HFFc6 (cell line): Measurements from ENCODE around the gene ITGA2B. TPM values are rescaled to one million over a fixed set of nuclear protein-coding genes. Genes with fewer than 3 reads are reported as not detected.
"Not testable (repeated sequence)": the region's sequence is repeated elsewhere in the genome, so short reads cannot be mapped to it uniquely, and the experiment has no call there.

Experiments
- DNase-seq: peaks from one replicate; pipeline ENCODE4 v3.0.0-alpha.2; 2018
- H3K27ac Mint-ChIP-seq: 2 replicates; pipeline ENCODE4 v1.8.0; 2020; ENCODE audit warnings: mild to moderate bottlenecking, mixed read lengths
- H3K27me3 Mint-ChIP-seq: 2 replicates; pipeline ENCODE4 v1.8.0; 2021; ENCODE audit warnings: mild to moderate bottlenecking, moderate library complexity, mixed read lengths; ENCODE audit not compliant: insufficient read depth
- H3K36me3 Mint-ChIP-seq: 2 replicates; pipeline ENCODE4 v1.8.0; 2021; ENCODE audit warnings: low read depth, mixed read lengths
- H3K4me1 Mint-ChIP-seq: 2 replicates; pipeline ENCODE4 v1.8.0; 2020; ENCODE audit warnings: low read depth, mixed read lengths
- H3K4me3 Mint-ChIP-seq: 2 replicates; pipeline ENCODE4 v1.8.0; 2020; ENCODE audit warnings: mild to moderate bottlenecking, moderate library complexity, mixed read lengths
- H3K9me3 Mint-ChIP-seq: 2 replicates; pipeline ENCODE4 v1.8.0; 2020; ENCODE audit warnings: mild to moderate bottlenecking, mixed read lengths
- CTCF ChIP-seq: fragments of 200-600 bp; sonication (generic); IDR thresholded peaks from 2 replicates; pipeline ENCODE4 v1.5.0; 2021; ENCODE audit warnings: antibody characterized with exemption, mild to moderate bottlenecking
- total RNA-seq, 6 experiments: library from RNA; stranded (reverse); fragmentation: NEBNext Ultra II Directional; extraction: Animal tissue kit (Norgen Biotek cat#: 25700); gene quantifications; 2 replicates in 1 of 6; 3 replicates in 5 of 6; pipeline ENCODE4 v1.2.3, GENCODE V29; 2021

ITGA2B gene
- total RNA-seq, 6 experiments from 2014 or later: 0.18 to 0.19 TPM; not detected in 4

- H3K4me3 Mint-ChIP-seq: no peak overlapping the region
- H3K36me3 Mint-ChIP-seq: peaks cover 18% of the 10 kb centered on the region
- no peaks in the 10 kb centered on the region; the same call in 1 of the 2 replicates for H3K27me3 Mint-ChIP-seq
- H3K4me1 Mint-ChIP-seq: no peaks in the 10 kb centered on the region
- TF ChIP-seq CTCF: no peak
- no peak overlapping the region for H3K27ac Mint-ChIP-seq
- no peaks in the 10 kb centered on the region for H3K9me3 Mint-ChIP-seq
- no peak for DNase-seq
These were observed 8.3 kb upstream of the ITGA2B start for GRCh38 chr17:44397479-44398440.

- Mint-ChIP-seq H3K4me3 (no peak overlapping the region), H3K27ac (no peak overlapping the region), H3K27me3 (no peaks in the 10 kb centered on the region; the same call in 1 of the 2 replicates), H3K36me3 (peaks cover 18% of the 10 kb centered on the region), H3K4me1 (no peaks in the 10 kb centered on the region), H3K9me3 (no peaks in the 10 kb centered on the region)
- TF ChIP-seq CTCF: no peak
- DNase-seq: no peak
These were observed 7.5 kb upstream of the ITGA2B start for GRCh38 chr17:44396946-44397345.

- Mint-ChIP-seq H3K27ac (no peak overlapping the region), H3K27me3 (no peaks in the 10 kb centered on the region; the same call in none of the 2 replicates), H3K4me1 (no peaks in the 10 kb centered on the region), H3K9me3 (no peaks in the 10 kb centered on the region), H3K4me3 (no peak overlapping the region), H3K36me3 (peaks cover 12% of the 10 kb centered on the region)
- no peak for DNase-seq
- TF ChIP-seq CTCF: no peak
These were observed 5.4 kb upstream of the ITGA2B start for GRCh38 chr17:44394833-44395232.

- not testable (repeated sequence) for H3K4me1 Mint-ChIP-seq, DNase-seq, H3K9me3 Mint-ChIP-seq, H3K27ac Mint-ChIP-seq, H3K36me3 Mint-ChIP-seq, H3K27me3 Mint-ChIP-seq, H3K4me3 Mint-ChIP-seq
These were observed 4.7 kb upstream of the ITGA2B start for GRCh38 chr17:44394112-44394511.

GRCh38 chr17:44390250-44390870 lies 911 bp upstream of the ITGA2B start:
- no peak overlapping the region for H3K27ac Mint-ChIP-seq
- no peaks in the 10 kb centered on the region for H3K9me3 Mint-ChIP-seq
- H3K4me1 Mint-ChIP-seq: no peaks in the 10 kb centered on the region
- no peak for DNase-seq
- no peak overlapping the region for H3K4me3 Mint-ChIP-seq
- H3K36me3 Mint-ChIP-seq: no peaks in the 10 kb centered on the region
- no peaks in the 10 kb centered on the region; the same call in 1 of the 2 replicates for H3K27me3 Mint-ChIP-seq
- no peak for TF ChIP-seq CTCF

GRCh38 chr17:44389723-44390202 lies 314 bp upstream of the ITGA2B start:
- DNase-seq: no peak
- Mint-ChIP-seq H3K27ac (no peak overlapping the region), H3K27me3 (peaks cover 4% of the 10 kb centered on the region; the same call in 1 of the 2 replicates), H3K4me3 (no peak overlapping the region), H3K36me3 (no peaks in the 10 kb centered on the region), H3K4me1 (no peaks in the 10 kb centered on the region), H3K9me3 (no peaks in the 10 kb centered on the region)
- no peak for TF ChIP-seq CTCF
